PC-9 (cell line): ENCODE data around the gene ALDH6A1. TPM values are rescaled to one million over a fixed set of nuclear protein-coding genes. Genes with fewer than 3 reads are reported as not detected.

Source experiments
- BruUV-seq: library from RNA; stranded (reverse); fragments of 400-500 nt; replicated peaks from 2 replicates; lab custom pipeline; 2021; lab: Mats Ljungman, UMichigan
- CTCF ChIA-PET: fragments of 300-600 bp; sonication (Branson Sonifier 250); formaldehyde crosslinking; loops from one replicate; lab custom pipeline; 2022; ENCODE audit warnings: antibody characterized with exemption; lab: Charles Lee
- POLR2A ChIA-PET: fragments of 300-600 bp; sonication (Branson Sonifier 250); formaldehyde crosslinking; loops from one replicate; lab custom pipeline; 2022; ENCODE audit warnings: antibody characterized with exemption; ENCODE audit not compliant: unreplicated experiment; lab: Charles Lee
- DNase-seq, 2 experiments: peaks; one replicate each; pipeline versions ENCODE4 v3.0.0 to v3.0.0-alpha.2; 2015 to 2022; ENCODE audit warnings: mixed read lengths in 1 of 2
- H2AFZ ChIP-seq: fragments of 200-600 bp; sonication (generic); 2 replicates; pipeline ENCODE4 v1.8.1; 2017; ENCODE audit warnings: antibody characterized with exemption
- H3F3A ChIP-seq: fragments of 200-600 bp; sonication (generic); 2 replicates; pipeline ENCODE4 v1.8.1; 2017; ENCODE audit warnings: antibody characterized with exemption, mild to moderate bottlenecking, low read depth; ENCODE audit not compliant: insufficient read depth
- H3K27ac ChIP-seq: fragments of 200-600 bp; sonication (generic); 2 replicates; pipeline ENCODE4 v1.6.1; 2016; ENCODE audit warnings: mixed run types
- H3K27me3 ChIP-seq: fragments of 200-600 bp; sonication (generic); 2 replicates; pipeline ENCODE4 v1.6.1; 2016; ENCODE audit warnings: low read depth, mixed run types; ENCODE audit not compliant: insufficient read depth
- H3K36me3 ChIP-seq: fragments of 200-600 bp; sonication (generic); 2 replicates; pipeline ENCODE4 v1.6.1; 2016; ENCODE audit warnings: low read depth, mixed run types
- H3K4me1 ChIP-seq: fragments of 200-600 bp; sonication (generic); replicated peaks from 2 replicates; pipeline ENCODE4 v1.6.1; 2016; ENCODE audit warnings: mixed run types; ENCODE audit not compliant: insufficient read depth
- H3K4me2 ChIP-seq: fragments of 200-600 bp; sonication (generic); 2 replicates; pipeline ENCODE4 v1.6.1; 2017; ENCODE audit warnings: mixed run types
- H3K4me3 ChIP-seq: fragments of 200-600 bp; sonication (generic); 2 replicates; pipeline ENCODE4 v1.6.1; 2016; ENCODE audit warnings: mixed run types
- H3K79me2 ChIP-seq: fragments of 200-600 bp; sonication (generic); 2 replicates; pipeline ENCODE4 v1.6.1; 2017; ENCODE audit warnings: low read depth, mixed run types
- H3K9me2 ChIP-seq: fragments of 200-600 bp; sonication (generic); 2 replicates; pipeline ENCODE4 v1.8.1; 2017; ENCODE audit warnings: mild to moderate bottlenecking; ENCODE audit not compliant: insufficient read depth
- H3K9me3 ChIP-seq: fragments of 200-600 bp; sonication (generic); 2 replicates; pipeline ENCODE4 v1.8.1; 2016; ENCODE audit warnings: low read depth; ENCODE audit not compliant: insufficient read depth
- H4K20me1 ChIP-seq: fragments of 200-600 bp; sonication (generic); 2 replicates; pipeline ENCODE4 v1.8.1; 2017; ENCODE audit not compliant: insufficient read depth
- EZH2 ChIP-seq: fragments of 200-600 bp; sonication (generic); IDR thresholded peaks from 2 replicates; pipeline ENCODE4 v1.8.0; 2017; ENCODE audit warnings: antibody characterized with exemption, low read depth
- intact Hi-C: fragments of 100-400 bp; cut with micrococcal nuclease; formaldehyde crosslinking; loops from one replicate; pipeline ENCODE4 v1.10.0; 2022; ENCODE audit not compliant: unreplicated experiment
- total RNA-seq: library from RNA; stranded (reverse); gene quantifications from 2 replicates; pipeline ENCODE4 v1.2.3, GENCODE V29; 2021
- TF ChIP-seq, protein P1 (sequence below): fragments of 200-600 bp; sonication (generic); conservative IDR thresholded peaks from 2 replicates; pipeline ENCODE4 v1.6.1; 2017; ENCODE audit warnings: mixed run types, antibody characterized with exemption, mild to moderate bottlenecking, moderate library complexity

ALDH6A1 gene
- total RNA-seq, 1 experiment from 2014 or later, result 54.5 TPM

DNA sequence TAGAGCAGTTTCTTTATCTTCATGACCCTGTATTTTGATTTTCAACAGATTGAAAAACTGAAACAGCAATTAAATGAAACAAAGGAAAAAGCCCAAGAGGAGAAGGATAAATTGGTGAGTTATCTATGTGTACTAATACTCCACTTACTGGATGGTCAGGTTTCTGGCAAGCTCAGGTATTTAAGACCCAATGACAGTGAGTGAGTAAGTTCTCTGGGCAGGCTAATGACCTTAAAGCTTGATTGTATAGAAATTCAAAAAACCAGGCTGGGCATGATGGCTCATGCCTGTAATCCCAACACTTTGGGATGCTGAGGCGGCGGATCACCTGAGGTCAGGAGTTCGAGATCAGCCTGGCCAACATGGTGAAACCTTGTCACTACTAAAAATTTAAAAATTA lies 55.1 kb downstream of the ALDH6A1 start:
- intact Hi-C loops, result no loop called here
- ChIA-PET POLR2A (no interaction called here), CTCF (no interaction called here)
- BruUV-seq, result no TSS peak
- H3K4me1 ChIP-seq, result no peaks in the 10 kb centered on the region
- no peaks in the 10 kb centered on the region for H3K27me3 ChIP-seq
- TF ChIP-seq, protein P1, sequence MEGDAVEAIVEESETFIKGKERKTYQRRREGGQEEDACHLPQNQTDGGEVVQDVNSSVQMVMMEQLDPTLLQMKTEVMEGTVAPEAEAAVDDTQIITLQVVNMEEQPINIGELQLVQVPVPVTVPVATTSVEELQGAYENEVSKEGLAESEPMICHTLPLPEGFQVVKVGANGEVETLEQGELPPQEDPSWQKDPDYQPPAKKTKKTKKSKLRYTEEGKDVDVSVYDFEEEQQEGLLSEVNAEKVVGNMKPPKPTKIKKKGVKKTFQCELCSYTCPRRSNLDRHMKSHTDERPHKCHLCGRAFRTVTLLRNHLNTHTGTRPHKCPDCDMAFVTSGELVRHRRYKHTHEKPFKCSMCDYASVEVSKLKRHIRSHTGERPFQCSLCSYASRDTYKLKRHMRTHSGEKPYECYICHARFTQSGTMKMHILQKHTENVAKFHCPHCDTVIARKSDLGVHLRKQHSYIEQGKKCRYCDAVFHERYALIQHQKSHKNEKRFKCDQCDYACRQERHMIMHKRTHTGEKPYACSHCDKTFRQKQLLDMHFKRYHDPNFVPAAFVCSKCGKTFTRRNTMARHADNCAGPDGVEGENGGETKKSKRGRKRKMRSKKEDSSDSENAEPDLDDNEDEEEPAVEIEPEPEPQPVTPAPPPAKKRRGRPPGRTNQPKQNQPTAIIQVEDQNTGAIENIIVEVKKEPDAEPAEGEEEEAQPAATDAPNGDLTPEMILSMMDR, result no peak
- TF ChIP-seq EZH2, result no peak
- H3K4me3 ChIP-seq, result no peak overlapping the region
- no peaks in the 10 kb centered on the region for H3F3A ChIP-seq
- H3K36me3 ChIP-seq, result no peaks in the 10 kb centered on the region
- H2AFZ ChIP-seq, result no peak overlapping the region
- no peak overlapping the region for H3K27ac ChIP-seq
- no peaks in the 10 kb centered on the region for H3K79me2 ChIP-seq
- no peak for DNase-seq
- H3K9me2 ChIP-seq, result peaks cover 3% of the 10 kb centered on the region; the same call in 1 of the 2 replicates
- H3K9me3 ChIP-seq, result no peaks in the 10 kb centered on the region
- H3K4me2 ChIP-seq, result no peak overlapping the region
- H4K20me1 ChIP-seq, result no peaks in the 10 kb centered on the region

DNA sequence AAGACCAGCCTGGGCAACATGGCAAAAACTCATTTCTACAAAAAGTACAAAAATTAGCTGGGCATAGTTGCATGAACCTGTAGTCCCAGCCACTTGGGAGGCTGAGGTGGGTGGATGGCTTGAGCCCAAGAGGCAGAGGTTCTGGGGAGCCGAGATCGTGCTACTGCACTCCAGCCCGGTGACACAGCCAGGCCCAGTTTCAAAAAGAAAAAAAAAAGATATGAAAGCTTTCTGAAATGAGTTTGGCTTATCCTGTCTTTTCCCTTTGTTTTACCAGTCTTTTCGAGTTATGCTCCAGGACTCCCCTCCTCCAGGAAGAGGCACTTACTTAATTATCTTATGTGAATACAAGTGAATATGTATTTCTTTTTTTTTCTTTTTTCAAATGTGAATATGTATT lies 61.9 kb downstream of the ALDH6A1 start:
- intact Hi-C loops, result no loop called here
- POLR2A ChIA-PET, result no interaction called here
- CTCF ChIA-PET, result no interaction called here

DNA sequence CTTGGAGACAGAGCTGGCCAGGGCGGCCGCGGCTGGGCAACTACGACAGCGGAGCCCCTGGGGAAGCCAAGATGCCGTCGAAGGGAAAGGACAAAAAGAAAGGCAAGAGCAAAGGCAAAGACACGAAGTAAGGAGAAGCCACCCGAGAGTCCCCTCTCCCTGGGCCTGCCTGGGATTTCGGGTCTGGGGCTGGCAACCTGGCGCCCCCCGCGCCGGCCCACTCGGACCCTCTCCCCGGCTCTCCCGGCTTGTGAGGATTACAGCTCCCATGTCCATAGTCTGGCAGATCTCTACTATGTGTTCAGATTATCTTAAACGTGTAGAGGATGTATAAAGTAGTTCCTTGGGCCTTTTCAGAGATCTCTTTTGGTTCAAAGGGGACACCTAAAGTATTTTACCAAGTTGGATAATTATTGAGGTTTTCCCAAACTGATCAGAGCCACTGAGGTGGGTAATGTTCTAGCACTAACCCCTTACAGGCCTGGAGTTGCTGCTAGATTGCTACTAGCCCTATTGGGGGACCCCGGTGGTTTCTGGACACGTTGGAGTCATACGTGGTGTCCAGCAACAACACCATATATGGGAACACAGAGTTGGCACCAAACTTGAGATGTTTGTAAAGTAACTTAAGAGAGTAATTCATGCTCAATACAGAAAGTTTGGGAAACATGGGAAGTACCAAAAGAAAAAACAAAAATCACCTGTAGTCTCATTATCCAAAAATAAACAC lies 64.7 kb downstream of the ALDH6A1 start:
- no peaks in the 10 kb centered on the region for H3K79me2 ChIP-seq
- H3K9me3 ChIP-seq, result no peaks in the 10 kb centered on the region
- TF ChIP-seq EZH2, result no peak
- TF ChIP-seq, protein P1, result no peak
- BruUV-seq, result TSS peak; percentile 69
- H3K27ac ChIP-seq, result peak overlapping the region; percentile 50
- POLR2A ChIA-PET, result no interaction called here
- H3K4me1 ChIP-seq, result peaks cover 8% of the 10 kb centered on the region
- peak overlapping the region; percentile 99 for H2AFZ ChIP-seq
- CTCF ChIA-PET, result no interaction called here
- intact Hi-C loops, result loop anchor here (2.0 kb wide), 1 partner anchor 69 kb away; the partner anchor contains the start of genes COQ6 and FAM161B
- H3F3A ChIP-seq, result peaks cover 25% of the 10 kb centered on the region; the same call in 1 of the 2 replicates
- peak overlapping the region; percentile 79 for H3K4me3 ChIP-seq
- no peaks in the 10 kb centered on the region for H3K27me3 ChIP-seq
- H3K36me3 ChIP-seq, result no peaks in the 10 kb centered on the region
- H3K4me2 ChIP-seq, result peak overlapping the region; percentile 94
- no peaks in the 10 kb centered on the region for H4K20me1 ChIP-seq
- DNase-seq, result peak in 1 of 2 experiments; percentile 7
- H3K9me2 ChIP-seq, result no peaks in the 10 kb centered on the region

More for the DNA sequence above, 61.9 kb downstream of the ALDH6A1 start:
- BruUV-seq, result no TSS peak
- Histone ChIP-seq H3K4me1 (peaks cover 8% of the 10 kb centered on the region), H3K79me2 (no peaks in the 10 kb centered on the region), H2AFZ (no peak overlapping the region), H3K9me2 (no peaks in the 10 kb centered on the region), H3K27ac (no peak overlapping the region), H3K27me3 (no peaks in the 10 kb centered on the region), H3K4me3 (no peak overlapping the region), H3K4me2 (no peak overlapping the region), H3K9me3 (no peaks in the 10 kb centered on the region), H3K36me3 (no peaks in the 10 kb centered on the region), H3F3A (peaks cover 25% of the 10 kb centered on the region; the same call in 1 of the 2 replicates), H4K20me1 (no peaks in the 10 kb centered on the region)
- no peak for DNase-seq
- no peak for TF ChIP-seq EZH2
- TF ChIP-seq, protein P1, result no peak
